GM06990 (cell line): Measurements from ENCODE around the gene CCDC174.
A peak's percentile ranks its signal among the peaks of the same experiment; 100 is the strongest.

Experiments
- DNase-seq: peaks from one replicate; pipeline ENCODE4 v3.0.0-alpha.2; 2011; ENCODE audit not compliant: insufficient read length; ENCODE audit errors: extremely low read depth
- H3K27me3 ChIP-seq: replicated peaks from 2 replicates; pipeline ENCODE4 v1.6.0; 2011; ENCODE audit warnings: low read length; ENCODE audit not compliant: control insufficient read depth, insufficient read depth
- H3K36me3 ChIP-seq: 2 replicates; pipeline ENCODE4 v1.5.1; 2011; ENCODE audit warnings: low read length; ENCODE audit not compliant: control insufficient read depth, insufficient read depth
- H3K4me3 ChIP-seq: replicated peaks from 2 replicates; pipeline ENCODE4 v1.5.1; 2011; ENCODE audit warnings: low read depth, mild to moderate bottlenecking, control low read depth, low read length
- TF ChIP-seq, protein P1 (sequence below): IDR thresholded peaks from 2 replicates; pipeline ENCODE4 v1.5.1; 2011; ENCODE audit warnings: low read length, control low read depth, mild to moderate bottlenecking, inconsistent platforms; ENCODE audit not compliant: insufficient read depth, poor library complexity, severe bottlenecking

CCDC174 gene

DNA sequence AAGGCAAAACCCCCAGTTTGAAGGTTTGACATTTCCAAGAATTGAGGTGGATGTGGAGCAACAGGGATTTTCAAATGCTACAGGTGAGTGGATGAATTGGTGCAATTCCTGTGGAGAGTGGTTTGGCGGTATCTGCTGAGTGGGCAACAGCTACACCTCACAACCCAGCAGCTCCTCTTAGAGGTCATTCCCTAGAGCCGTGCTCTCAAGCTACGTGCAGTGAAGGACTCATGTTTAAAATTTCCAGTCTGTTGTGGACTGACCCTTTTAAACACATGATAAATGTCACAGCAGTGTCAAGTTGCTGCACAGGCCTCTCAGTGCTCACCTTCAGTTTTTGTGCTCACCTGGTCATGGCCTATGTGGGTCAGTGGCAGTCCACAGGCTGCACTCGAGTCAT lies 32.9 kb downstream of the CCDC174 start:
- Histone ChIP-seq H3K4me3 (no peak overlapping the region), H3K36me3 (peaks cover 2% of the 10 kb centered on the region; the same call in 1 of the 2 replicates), H3K27me3 (no peaks in the 10 kb centered on the region)
- DNase-seq, result no peak
- TF ChIP-seq, protein P1, sequence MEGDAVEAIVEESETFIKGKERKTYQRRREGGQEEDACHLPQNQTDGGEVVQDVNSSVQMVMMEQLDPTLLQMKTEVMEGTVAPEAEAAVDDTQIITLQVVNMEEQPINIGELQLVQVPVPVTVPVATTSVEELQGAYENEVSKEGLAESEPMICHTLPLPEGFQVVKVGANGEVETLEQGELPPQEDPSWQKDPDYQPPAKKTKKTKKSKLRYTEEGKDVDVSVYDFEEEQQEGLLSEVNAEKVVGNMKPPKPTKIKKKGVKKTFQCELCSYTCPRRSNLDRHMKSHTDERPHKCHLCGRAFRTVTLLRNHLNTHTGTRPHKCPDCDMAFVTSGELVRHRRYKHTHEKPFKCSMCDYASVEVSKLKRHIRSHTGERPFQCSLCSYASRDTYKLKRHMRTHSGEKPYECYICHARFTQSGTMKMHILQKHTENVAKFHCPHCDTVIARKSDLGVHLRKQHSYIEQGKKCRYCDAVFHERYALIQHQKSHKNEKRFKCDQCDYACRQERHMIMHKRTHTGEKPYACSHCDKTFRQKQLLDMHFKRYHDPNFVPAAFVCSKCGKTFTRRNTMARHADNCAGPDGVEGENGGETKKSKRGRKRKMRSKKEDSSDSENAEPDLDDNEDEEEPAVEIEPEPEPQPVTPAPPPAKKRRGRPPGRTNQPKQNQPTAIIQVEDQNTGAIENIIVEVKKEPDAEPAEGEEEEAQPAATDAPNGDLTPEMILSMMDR, result no peak

DNA sequence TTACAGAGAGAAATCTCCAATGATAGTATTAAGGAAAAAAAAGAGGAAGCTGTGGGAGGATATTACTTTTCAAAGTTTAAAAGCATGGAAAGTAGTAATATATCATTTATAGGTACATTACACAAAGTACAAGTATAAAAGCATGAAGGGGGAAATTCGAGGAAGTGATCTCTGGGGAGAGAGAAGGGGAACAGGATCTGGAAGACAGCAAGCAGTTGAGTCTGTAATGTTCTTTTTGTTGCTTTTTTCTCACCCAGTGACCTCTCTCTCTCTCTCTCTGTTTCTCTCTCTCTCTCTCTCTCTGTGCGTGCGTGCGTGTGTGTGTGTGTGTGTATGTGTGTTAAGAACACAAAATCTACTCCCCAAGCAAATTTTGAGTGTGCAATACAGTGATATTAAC lies 33.6 kb downstream of the CCDC174 start:
- TF ChIP-seq, protein P1, result no peak
- no peak for DNase-seq

GRCh38 chr3:14687360-14687759 lies 35.8 kb downstream of the CCDC174 start:
- Histone ChIP-seq H3K4me3 (no peak overlapping the region), H3K36me3 (peaks cover 2% of the 10 kb centered on the region), H3K27me3 (no peaks in the 10 kb centered on the region)
- TF ChIP-seq, protein P1, result no peak
- peak; percentile 56 for DNase-seq

More for the DNA sequence above, 33.6 kb downstream of the CCDC174 start:
- Histone ChIP-seq H3K27me3 (no peaks in the 10 kb centered on the region), H3K4me3 (no peak overlapping the region), H3K36me3 (peaks cover 2% of the 10 kb centered on the region; the same call in 1 of the 2 replicates)

- Histone ChIP-seq H3K36me3 (no peaks in the 10 kb centered on the region; the same call in 1 of the 2 replicates), H3K27me3 (no peaks in the 10 kb centered on the region), H3K4me3 (no peak overlapping the region)
- TF ChIP-seq, protein P1, result no peak
- peak; percentile 76 for DNase-seq
These were observed 37.0 kb downstream of the CCDC174 start for GRCh38 chr3:14688525-14688924.

DNA sequence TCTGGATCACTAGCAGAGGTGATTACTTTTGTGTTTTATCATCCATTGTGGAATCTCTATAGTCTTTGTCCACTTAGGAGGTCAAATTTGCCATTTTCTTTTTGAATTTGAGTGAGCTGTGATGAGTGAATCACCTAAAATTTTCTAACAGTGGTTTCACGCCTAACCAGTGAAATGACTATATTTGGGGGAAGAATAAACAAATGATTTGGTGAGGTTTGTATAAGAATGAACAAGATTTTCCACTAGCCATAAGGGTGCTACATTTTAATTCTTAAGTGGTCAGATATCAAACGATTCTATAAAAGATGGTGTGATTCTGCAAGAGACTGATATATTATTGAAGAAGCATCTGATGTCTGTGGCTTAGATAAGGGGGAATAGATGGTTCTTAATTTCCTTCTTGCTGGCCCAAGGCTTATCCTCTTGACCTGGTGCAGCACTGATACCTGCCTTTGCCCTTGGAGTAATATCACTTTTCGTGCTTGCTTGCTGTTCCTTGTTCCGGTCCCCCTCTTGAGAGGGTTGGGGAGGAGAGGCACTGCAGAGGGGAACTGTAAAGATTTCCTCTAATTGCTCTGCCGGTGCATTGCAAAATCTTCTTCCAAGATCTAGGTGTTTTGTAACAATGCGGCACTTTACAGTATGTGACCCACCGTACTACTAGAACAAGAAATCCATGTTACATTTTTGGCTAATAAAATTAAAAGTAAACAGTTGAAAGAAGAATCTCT lies 37.9 kb downstream of the CCDC174 start:
- TF ChIP-seq, protein P1, result no peak
- no peak overlapping the region for H3K4me3 ChIP-seq
- DNase-seq, result peak; percentile 38
- H3K36me3 ChIP-seq, result no peaks in the 10 kb centered on the region; the same call in 1 of the 2 replicates
- H3K27me3 ChIP-seq, result no peaks in the 10 kb centered on the region
